Measurements from ENCODE around the gene RARG.

RARG gene

GRCh38 chr12:53253298-53253697, 21.3 kb upstream of the RARG start:
- TF ChIP-seq FOXP2 (optimal IDR thresholded peaks at IDR 0.05; ENCODE audit: borderline replicate concordance, extremely low read depth, extremely low read length, insufficient read depth) (no peak), SIN3A (IDR thresholded peaks at IDR 0.05; ENCODE audit: borderline replicate concordance, insufficient read depth, low read length) (no peak), POLR2AphosphoS5 (IDR thresholded peaks at IDR 0.05; ENCODE audit: low read depth, low read length) (no peak), TAF1 (IDR thresholded peaks at IDR 0.05; ENCODE audit: borderline replicate concordance, insufficient read depth, low read length) (no peak)
- TF ChIP-seq, protein P1, sequence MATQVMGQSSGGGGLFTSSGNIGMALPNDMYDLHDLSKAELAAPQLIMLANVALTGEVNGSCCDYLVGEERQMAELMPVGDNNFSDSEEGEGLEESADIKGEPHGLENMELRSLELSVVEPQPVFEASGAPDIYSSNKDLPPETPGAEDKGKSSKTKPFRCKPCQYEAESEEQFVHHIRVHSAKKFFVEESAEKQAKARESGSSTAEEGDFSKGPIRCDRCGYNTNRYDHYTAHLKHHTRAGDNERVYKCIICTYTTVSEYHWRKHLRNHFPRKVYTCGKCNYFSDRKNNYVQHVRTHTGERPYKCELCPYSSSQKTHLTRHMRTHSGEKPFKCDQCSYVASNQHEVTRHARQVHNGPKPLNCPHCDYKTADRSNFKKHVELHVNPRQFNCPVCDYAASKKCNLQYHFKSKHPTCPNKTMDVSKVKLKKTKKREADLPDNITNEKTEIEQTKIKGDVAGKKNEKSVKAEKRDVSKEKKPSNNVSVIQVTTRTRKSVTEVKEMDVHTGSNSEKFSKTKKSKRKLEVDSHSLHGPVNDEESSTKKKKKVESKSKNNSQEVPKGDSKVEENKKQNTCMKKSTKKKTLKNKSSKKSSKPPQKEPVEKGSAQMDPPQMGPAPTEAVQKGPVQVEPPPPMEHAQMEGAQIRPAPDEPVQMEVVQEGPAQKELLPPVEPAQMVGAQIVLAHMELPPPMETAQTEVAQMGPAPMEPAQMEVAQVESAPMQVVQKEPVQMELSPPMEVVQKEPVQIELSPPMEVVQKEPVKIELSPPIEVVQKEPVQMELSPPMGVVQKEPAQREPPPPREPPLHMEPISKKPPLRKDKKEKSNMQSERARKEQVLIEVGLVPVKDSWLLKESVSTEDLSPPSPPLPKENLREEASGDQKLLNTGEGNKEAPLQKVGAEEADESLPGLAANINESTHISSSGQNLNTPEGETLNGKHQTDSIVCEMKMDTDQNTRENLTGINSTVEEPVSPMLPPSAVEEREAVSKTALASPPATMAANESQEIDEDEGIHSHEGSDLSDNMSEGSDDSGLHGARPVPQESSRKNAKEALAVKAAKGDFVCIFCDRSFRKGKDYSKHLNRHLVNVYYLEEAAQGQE (IDR thresholded peaks at IDR 0.05; ENCODE audit: insufficient read depth in 1 of 2, low read depth in 2 of 2, low read length in 2 of 2): no peak

- TF ChIP-seq, protein P1 (IDR thresholded peaks at IDR 0.05; ENCODE audit: insufficient read depth in 1 of 2, low read depth in 2 of 2, low read length in 2 of 2): no peak
- TF ChIP-seq POLR2AphosphoS5 (IDR thresholded peaks at IDR 0.05; ENCODE audit: low read depth, low read length) (no peak), FOXP2 (optimal IDR thresholded peaks at IDR 0.05; ENCODE audit: borderline replicate concordance, extremely low read depth, extremely low read length, insufficient read depth) (no peak), SIN3A (IDR thresholded peaks at IDR 0.05; ENCODE audit: borderline replicate concordance, insufficient read depth, low read length) (no peak), TAF1 (IDR thresholded peaks at IDR 0.05; ENCODE audit: borderline replicate concordance, insufficient read depth, low read length) (no peak)
These were observed 20.4 kb upstream of the RARG start for GRCh38 chr12:53252349-53252916.

- TF ChIP-seq FOXP2 (optimal IDR thresholded peaks at IDR 0.05; ENCODE audit: borderline replicate concordance, extremely low read depth, extremely low read length, insufficient read depth) (peak; percentile 50), SIN3A (IDR thresholded peaks at IDR 0.05; ENCODE audit: borderline replicate concordance, insufficient read depth, low read length) (peak; percentile 46; the same call in 1 of the 2 replicates), TAF1 (IDR thresholded peaks at IDR 0.05; ENCODE audit: borderline replicate concordance, insufficient read depth, low read length) (peak; percentile 51; the same call in 1 of the 2 replicates), POLR2AphosphoS5 (IDR thresholded peaks at IDR 0.05; ENCODE audit: low read depth, low read length) (peak; percentile 41; the same call in 1 of the 2 replicates)
- TF ChIP-seq, protein P1 (IDR thresholded peaks at IDR 0.05; ENCODE audit: insufficient read depth in 1 of 2, low read depth in 2 of 2, low read length in 2 of 2): no peak
These were observed 19.7 kb upstream of the RARG start for GRCh38 chr12:53251477-53252348.

GRCh38 chr12:53245286-53245685, 13.3 kb upstream of the RARG start:
- TF ChIP-seq POLR2AphosphoS5 (IDR thresholded peaks at IDR 0.05; ENCODE audit: low read depth, low read length) (no peak), TAF1 (IDR thresholded peaks at IDR 0.05; ENCODE audit: borderline replicate concordance, insufficient read depth, low read length) (no peak), FOXP2 (optimal IDR thresholded peaks at IDR 0.05; ENCODE audit: borderline replicate concordance, extremely low read depth, extremely low read length, insufficient read depth) (no peak)

GRCh38 chr12:53244337-53244736, 12.3 kb upstream of the RARG start:
- TF ChIP-seq FOXP2 (optimal IDR thresholded peaks at IDR 0.05; ENCODE audit: borderline replicate concordance, extremely low read depth, extremely low read length, insufficient read depth): no peak
- no peak for TF ChIP-seq SIN3A (IDR thresholded peaks at IDR 0.05; ENCODE audit: borderline replicate concordance, insufficient read depth, low read length)
- TF ChIP-seq TAF1 (IDR thresholded peaks at IDR 0.05; ENCODE audit: borderline replicate concordance, insufficient read depth, low read length): no peak
- TF ChIP-seq, protein P1 (IDR thresholded peaks at IDR 0.05; ENCODE audit: insufficient read depth in 1 of 2, low read depth in 2 of 2, low read length in 2 of 2): no peak
- no peak for TF ChIP-seq POLR2AphosphoS5 (IDR thresholded peaks at IDR 0.05; ENCODE audit: low read depth, low read length)

Measured in PFSK-1 (cell line).